ENCODE measurements around the gene SLC6A19.
A peak's percentile ranks its signal among the peaks of the same experiment; 100 is the strongest.

SLC6A19 gene

GRCh38 chr5:1164696-1165630 lies 36.4 kb upstream of the SLC6A19 start:
- Histone ChIP-seq H3K27me3 (ENCODE audit: low read depth, low read length) (no peaks in the 10 kb centered on the region), H2AFZ (ENCODE audit: low read depth, low read length) (no peak overlapping the region), H3K36me3 (replicated peaks; ENCODE audit: low read depth, low read length) (no peaks in the 10 kb centered on the region), H4K20me1 (ENCODE audit: insufficient read depth, low read length) (no peaks in the 10 kb centered on the region), H3K9ac (ENCODE audit: low read length) (no peak overlapping the region), H3K4me1 (ENCODE audit: low read length) (peaks cover 4% of the 10 kb centered on the region), H3K4me3 (ENCODE audit: low read length) (no peak overlapping the region), H3K4me2 (ENCODE audit: low read length) (no peak overlapping the region), H3K9me3 (ENCODE audit: insufficient read depth, low read length) (no peaks in the 10 kb centered on the region), H3K79me2 (ENCODE audit: low read length) (no peaks in the 10 kb centered on the region), H3K27ac (ENCODE audit: low read length) (no peak overlapping the region)
- no peak for TF ChIP-seq EZH2phosphoT487 (IDR thresholded peaks at IDR 0.05; ENCODE audit: low read depth)
- TF ChIP-seq CTCF (IDR thresholded peaks at IDR 0.05; ENCODE audit: low read depth, low read length) = no peak

GRCh38 chr5:1165864-1166263 lies 35.5 kb upstream of the SLC6A19 start:
- Histone ChIP-seq H4K20me1 (ENCODE audit: insufficient read depth, low read length) (no peaks in the 10 kb centered on the region), H3K9ac (ENCODE audit: low read length) (no peak overlapping the region), H3K9me3 (ENCODE audit: insufficient read depth, low read length) (no peaks in the 10 kb centered on the region), H3K79me2 (ENCODE audit: low read length) (no peaks in the 10 kb centered on the region), H3K27ac (ENCODE audit: low read length) (no peak overlapping the region), H3K4me1 (ENCODE audit: low read length) (peaks cover 4% of the 10 kb centered on the region), H3K4me2 (ENCODE audit: low read length) (no peak overlapping the region), H2AFZ (ENCODE audit: low read depth, low read length) (no peak overlapping the region), H3K36me3 (replicated peaks; ENCODE audit: low read depth, low read length) (no peaks in the 10 kb centered on the region), H3K4me3 (ENCODE audit: low read length) (no peak overlapping the region), H3K27me3 (ENCODE audit: low read depth, low read length) (no peaks in the 10 kb centered on the region)
- TF ChIP-seq EZH2phosphoT487 (IDR thresholded peaks at IDR 0.05; ENCODE audit: low read depth) (no peak), CTCF (IDR thresholded peaks at IDR 0.05; ENCODE audit: low read depth, low read length) (no peak)

- Histone ChIP-seq H3K9ac (ENCODE audit: low read length) (no peak overlapping the region), H3K36me3 (replicated peaks; ENCODE audit: low read depth, low read length) (no peaks in the 10 kb centered on the region), H3K4me2 (ENCODE audit: low read length) (no peak overlapping the region), H2AFZ (ENCODE audit: low read depth, low read length) (no peak overlapping the region), H3K9me3 (ENCODE audit: insufficient read depth, low read length) (no peaks in the 10 kb centered on the region), H3K27me3 (ENCODE audit: low read depth, low read length) (no peaks in the 10 kb centered on the region), H4K20me1 (ENCODE audit: insufficient read depth, low read length) (no peaks in the 10 kb centered on the region), H3K27ac (ENCODE audit: low read length) (no peak overlapping the region), H3K4me3 (ENCODE audit: low read length) (no peak overlapping the region), H3K79me2 (ENCODE audit: low read length) (no peaks in the 10 kb centered on the region), H3K4me1 (ENCODE audit: low read length) (peaks cover 4% of the 10 kb centered on the region)
- TF ChIP-seq EZH2phosphoT487 (IDR thresholded peaks at IDR 0.05; ENCODE audit: low read depth) (no peak), CTCF (IDR thresholded peaks at IDR 0.05; ENCODE audit: low read depth, low read length) (no peak)
Observed at GRCh38 chr5:1166370-1166769, 35.0 kb upstream of the SLC6A19 start.

- no peak overlapping the region for H3K9ac ChIP-seq (ENCODE audit: low read length)
- H4K20me1 ChIP-seq (ENCODE audit: insufficient read depth, low read length) = no peaks in the 10 kb centered on the region
- peak overlapping the region; percentile 72; the same call in 1 of the 2 replicates for H3K4me3 ChIP-seq (ENCODE audit: low read length)
- TF ChIP-seq EZH2phosphoT487 (IDR thresholded peaks at IDR 0.05; ENCODE audit: low read depth) (no peak), CTCF (IDR thresholded peaks at IDR 0.05; ENCODE audit: low read depth, low read length) (no peak)
- H3K4me2 ChIP-seq (ENCODE audit: low read length) = peak overlapping the region; percentile 83
- H3K36me3 ChIP-seq (replicated peaks; ENCODE audit: low read depth, low read length) = no peaks in the 10 kb centered on the region
- H3K9me3 ChIP-seq (ENCODE audit: insufficient read depth, low read length) = no peaks in the 10 kb centered on the region
- H3K79me2 ChIP-seq (ENCODE audit: low read length) = no peaks in the 10 kb centered on the region
- H2AFZ ChIP-seq (ENCODE audit: low read depth, low read length) = no peak overlapping the region
- H3K27ac ChIP-seq (ENCODE audit: low read length) = no peak overlapping the region
- no peaks in the 10 kb centered on the region for H3K27me3 ChIP-seq (ENCODE audit: low read depth, low read length)
- peaks cover 4% of the 10 kb centered on the region for H3K4me1 ChIP-seq (ENCODE audit: low read length)
Observed at GRCh38 chr5:1167361-1167727, 34.1 kb upstream of the SLC6A19 start.

All from OCI-LY3 (cell line).